GF-D8 (cell line): ENCODE measurements around the gene ILF2.

Experiments
- DNase-seq: peaks from one replicate; lab custom pipeline; 2025; lab: John Stamatoyannopoulos, UW

The ILF2 gene

GRCh38 chr1:153627715-153628626 lies 42.8 kb downstream of the ILF2 start, which contains the start of gene S100A1:
Gene S100A1 (plus strand): TSS chr1:153628434. CDS start chr1:153630522, 2,088 bp downstream.
- DNase-seq, result no peak

- DNase-seq, result no peak
Measured at GRCh38 chr1:153626904-153627714, 43.7 kb downstream of the ILF2 start, which contains the start of gene S100A13. Gene S100A13 (minus strand): TSS chr1:153627505. CDS start chr1:153626472, 1,033 bp downstream.

GRCh38 chr1:153626477-153626903 lies 44.3 kb downstream of the ILF2 start:
- no peak for DNase-seq

GRCh38 chr1:153624965-153625611 lies 45.7 kb downstream of the ILF2 start:
- no peak for DNase-seq

- DNase-seq, result no peak
Measured at GRCh38 chr1:153623101-153623500, 47.7 kb downstream of the ILF2 start.

- DNase-seq, result no peak
Measured at GRCh38 chr1:153619171-153619570, 51.6 kb downstream of the ILF2 start.

- DNase-seq, result no peak
Measured at GRCh38 chr1:153617663-153618062, 53.1 kb downstream of the ILF2 start.

- no peak for DNase-seq
Measured at GRCh38 chr1:153616917-153617311, 53.9 kb downstream of the ILF2 start.

- DNase-seq, result no peak
Measured at GRCh38 chr1:153616144-153616916, 54.5 kb downstream of the ILF2 start, which contains the start of gene S100A14. Gene S100A14 (minus strand): TSS chr1:153616325. CDS start chr1:153615858, 467 bp downstream.

GRCh38 chr1:153615406-153615805 lies 55.4 kb downstream of the ILF2 start:
- no peak for DNase-seq

GRCh38 chr1:153614906-153615305 lies 55.9 kb downstream of the ILF2 start:
- DNase-seq, result no peak

GRCh38 chr1:153614189-153614900 lies 56.4 kb downstream of the ILF2 start:
- no peak for DNase-seq

GRCh38 chr1:153613406-153613805 lies 57.4 kb downstream of the ILF2 start:
- DNase-seq, result no peak

- no peak for DNase-seq
Measured at GRCh38 chr1:153612755-153613331, 58.0 kb downstream of the ILF2 start, which contains the start of gene S100A16. Gene S100A16 (minus strand): TSS chr1:153613137. CDS start chr1:153608151, 4,986 bp downstream.

- no peak for DNase-seq
Measured at GRCh38 chr1:153612111-153612754, 58.6 kb downstream of the ILF2 start.
